ENCODE data around the gene SIGLEC1.

The SIGLEC1 gene

DNA sequence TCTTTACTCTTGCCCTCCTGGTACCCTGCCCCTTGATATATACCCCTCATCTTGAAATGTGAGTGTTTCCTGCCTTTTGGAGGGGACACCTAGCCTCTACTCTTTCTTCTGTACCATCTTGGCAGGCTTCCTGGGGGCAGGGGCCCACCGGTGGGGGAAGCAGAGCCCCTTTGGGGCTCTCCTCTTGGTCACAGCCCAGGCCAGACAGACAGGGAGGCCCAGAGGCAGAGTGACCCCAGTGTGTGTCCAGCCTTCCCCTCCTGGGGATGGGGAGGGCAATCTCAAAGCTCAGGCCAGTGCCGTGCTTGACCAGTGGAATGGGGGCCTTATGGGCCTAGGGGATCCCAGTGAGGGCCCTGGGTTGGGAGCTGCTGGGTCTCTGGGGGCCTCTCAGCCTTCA lies 34.2 kb downstream of the SIGLEC1 start:
- no peak for DNase-seq

DNA sequence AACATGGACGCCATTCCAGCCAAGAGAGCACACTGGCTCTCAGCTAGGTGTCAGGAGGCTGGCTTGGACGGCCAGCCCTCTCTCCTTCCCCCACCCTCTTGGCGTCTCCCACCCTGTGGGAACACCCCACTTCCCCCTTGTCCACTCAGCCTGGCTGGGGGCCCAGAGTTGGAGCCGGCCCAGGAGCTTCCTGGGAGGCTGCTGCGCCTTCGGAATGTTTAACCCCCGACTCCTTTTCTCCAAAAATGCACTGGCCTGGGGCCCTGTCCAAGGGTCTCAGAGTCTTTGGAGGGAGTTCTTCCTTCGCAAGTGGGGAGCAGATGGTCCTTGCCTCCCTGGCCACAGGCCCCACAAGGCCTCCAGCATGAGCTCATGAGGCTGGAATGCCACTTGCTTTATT lies 34.7 kb downstream of the SIGLEC1 start:
- DNase-seq = no peak

DNA sequence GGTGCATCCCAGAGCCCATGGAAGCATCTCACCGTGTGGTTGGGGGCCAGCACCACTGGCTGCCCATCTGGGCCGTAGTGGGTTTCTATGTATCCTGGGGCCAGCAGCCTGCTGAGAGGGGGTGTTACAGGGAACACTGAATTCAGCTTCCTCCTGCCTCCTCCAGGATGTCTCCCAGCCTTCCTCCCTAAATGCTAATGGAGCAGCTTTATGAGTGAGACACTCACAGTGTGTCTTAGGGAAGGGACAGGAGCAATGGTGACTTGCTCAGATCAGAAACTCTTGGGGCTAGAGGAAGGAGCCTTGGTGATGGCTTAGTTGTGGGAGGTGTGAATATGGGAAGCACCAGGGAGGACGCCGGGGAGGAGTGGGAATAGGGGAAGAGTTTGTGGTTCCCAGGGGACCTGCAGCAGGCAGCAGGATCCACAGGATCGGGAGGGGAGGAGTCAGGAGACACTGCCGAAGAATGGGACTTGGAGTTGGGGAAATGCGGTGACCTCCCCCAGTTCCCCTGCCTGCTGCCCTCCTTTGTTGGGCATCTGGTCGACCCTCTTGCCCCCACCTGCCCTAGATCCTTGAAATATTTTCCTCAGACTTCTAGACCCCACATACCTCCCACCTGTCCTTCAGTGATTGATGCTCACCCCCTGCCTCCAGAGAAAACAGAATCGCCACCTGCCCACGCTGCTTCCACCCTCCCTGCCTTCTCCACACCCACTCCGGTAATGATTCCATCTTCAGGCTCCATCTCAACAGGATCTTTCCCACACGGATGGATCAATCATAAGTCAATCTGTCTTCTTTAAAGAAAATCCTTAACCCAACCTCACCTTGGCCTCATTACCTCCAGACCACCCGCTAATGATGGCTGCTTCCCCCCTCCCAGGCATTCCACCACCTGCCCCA lies 37.2 kb downstream of the SIGLEC1 start:
- DNase-seq = no peak

DNA sequence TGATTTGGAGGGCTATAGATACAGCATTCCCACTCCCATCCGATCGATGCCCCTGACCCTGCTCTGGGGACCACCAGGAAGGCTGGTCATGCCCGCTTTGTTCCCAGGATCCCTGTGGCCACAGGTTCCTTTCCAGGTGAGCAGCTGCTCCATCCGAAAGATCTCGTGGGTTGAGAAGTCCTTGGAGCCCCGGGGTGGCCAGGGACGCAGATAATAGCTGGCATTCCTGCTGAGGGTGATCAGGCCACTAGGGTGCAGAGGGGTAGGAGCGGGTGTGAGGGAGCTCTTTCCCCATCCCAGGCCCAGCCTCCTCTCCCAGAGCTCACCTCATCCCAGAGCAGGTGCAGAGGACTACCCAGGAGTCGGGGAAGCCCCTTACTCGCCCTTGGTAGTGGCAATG lies 38.0 kb downstream of the SIGLEC1 start:
- DNase-seq = no peak

DNA sequence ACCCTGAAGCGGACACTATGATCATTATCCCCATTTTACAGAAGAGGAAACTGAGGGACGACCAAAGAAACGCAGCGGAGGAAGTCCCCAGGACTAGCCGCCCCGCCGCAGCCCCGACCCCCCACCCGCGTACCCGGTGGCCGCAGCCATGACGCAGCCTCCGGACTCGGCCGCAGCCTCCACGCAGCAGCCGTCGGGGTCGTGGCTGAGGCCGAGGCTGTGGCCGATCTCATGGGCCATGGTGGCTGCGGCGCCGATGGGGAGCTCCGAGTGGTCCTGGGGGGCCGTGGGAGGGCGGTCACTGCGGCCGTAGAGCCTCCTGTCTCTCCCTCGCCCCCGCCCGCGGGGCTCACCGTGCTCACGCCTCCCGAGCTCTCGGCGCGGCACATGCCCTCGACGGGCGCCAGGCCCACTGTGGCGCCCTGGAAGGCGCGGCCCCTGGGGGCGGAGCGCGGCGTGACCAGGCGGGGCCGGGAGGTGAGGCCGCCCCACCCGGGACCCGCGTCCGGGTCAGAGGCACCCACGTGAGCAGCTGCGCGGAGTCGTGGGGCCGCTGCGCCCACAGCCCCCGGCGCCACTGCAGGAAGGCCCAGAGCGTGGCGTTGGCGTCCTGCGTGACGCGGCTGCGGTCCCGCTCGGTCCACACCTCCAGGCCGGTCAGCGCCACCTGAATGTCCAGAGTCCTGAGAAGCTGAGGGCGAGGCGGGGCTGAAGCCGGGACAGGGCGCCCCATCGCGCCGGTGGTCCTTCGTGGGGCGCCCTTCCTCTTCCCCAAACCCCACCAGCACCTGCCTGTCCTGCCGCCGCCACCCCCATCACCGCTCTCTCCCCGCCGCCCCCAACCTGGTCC lies 39.0 kb downstream of the SIGLEC1 start:
- DNase-seq = no peak

DNA sequence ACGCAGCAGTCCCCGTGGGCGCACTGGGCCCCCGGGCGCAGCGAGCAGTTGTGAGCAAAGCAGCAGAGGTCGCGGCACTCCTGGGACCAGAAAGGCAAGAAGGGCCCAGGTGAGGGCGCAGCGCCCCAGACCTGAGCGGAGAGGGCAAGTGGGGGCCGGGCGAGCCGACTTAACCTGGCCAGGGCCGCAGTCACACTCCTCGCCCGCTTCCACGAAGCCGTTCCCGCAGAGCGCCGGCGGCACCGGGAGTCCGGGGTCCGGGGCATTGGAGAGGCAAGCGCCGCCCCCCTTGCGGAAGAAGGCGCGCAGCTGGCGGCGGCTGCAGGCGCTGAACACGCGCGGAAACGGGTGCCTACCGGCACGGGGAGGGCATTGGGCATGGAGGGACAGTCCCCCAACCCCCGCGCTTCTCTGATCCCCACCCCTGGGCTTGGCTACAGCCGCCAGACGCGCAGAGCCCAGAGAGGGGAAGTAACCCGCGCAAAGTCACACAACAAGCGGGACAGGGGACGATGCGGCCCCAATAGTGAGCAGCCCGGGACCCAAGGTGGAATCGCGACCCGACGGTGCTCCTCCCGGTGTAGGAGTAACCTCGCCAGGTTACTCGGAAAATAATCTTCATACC lies 39.7 kb downstream of the SIGLEC1 start:
- DNase-seq = no peak

DNA sequence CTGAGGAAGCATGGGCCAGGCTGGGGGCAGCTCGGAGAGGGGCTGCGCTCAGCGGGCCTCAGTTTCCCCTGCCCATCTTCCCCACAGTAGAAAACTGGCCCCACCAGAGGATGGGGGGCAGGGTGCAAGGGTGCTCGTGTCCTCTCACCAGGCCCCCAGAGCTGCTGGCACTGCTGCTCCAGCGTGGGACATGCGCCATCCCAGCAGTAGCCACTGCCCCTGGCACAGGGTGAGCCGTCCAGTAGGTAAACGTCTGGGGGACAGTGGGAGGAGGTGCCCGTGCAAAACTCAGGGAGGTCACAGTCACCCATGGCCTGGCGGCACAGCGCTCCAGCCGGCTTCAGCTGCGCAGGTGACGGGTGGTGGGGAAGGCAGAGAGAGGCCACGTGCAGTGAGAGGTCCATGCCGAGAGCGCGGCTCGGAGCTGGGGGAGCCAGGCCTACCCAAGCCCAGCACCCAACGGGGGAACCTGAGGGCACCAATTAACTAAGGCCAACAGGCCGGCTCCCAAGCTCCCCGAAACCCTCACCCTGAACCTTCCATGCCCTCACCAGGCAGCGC lies 40.3 kb downstream of the SIGLEC1 start:
- no peak for DNase-seq

DNA sequence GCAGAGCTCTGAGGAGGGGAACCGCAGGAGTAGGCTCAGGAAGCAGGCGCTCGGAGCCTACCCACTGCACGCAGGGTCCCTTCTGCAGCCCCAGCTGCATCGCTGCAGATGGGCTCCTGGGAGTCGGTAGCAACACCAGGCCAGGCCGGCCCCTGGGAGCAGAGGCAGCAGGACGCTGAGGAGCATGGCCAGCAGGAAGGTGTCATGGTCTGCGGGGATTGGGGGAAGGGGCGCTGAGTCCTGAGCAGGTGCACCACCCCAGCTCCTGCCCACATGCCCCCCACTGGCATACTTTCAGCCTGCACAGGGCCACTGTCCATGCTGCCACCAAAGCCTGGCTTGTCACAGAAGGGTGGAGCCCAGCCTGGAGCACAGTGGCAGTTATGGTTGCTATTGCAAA lies 41.5 kb downstream of the SIGLEC1 start:
- DNase-seq = no peak

DNA sequence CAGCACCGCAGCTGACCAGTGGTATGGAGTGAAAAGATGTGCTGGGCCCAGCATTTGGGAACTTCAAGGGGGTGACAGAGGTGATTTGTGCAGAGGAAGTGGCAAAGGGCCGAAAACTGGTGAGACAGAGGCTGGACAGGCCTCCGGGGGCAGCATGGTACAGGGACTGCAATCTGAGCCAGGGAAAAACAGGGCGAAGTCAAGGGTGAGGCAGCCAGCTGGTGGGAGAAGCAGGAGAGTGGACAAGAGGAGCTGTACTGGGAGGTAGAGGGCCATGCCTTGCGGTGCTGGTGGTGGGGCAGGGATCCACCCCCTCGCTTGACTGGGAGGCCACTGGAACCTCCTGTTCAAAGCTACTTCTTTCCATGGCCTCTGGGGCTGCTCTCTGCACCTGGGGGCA lies 41.9 kb downstream of the SIGLEC1 start:
- no peak for DNase-seq

DNA sequence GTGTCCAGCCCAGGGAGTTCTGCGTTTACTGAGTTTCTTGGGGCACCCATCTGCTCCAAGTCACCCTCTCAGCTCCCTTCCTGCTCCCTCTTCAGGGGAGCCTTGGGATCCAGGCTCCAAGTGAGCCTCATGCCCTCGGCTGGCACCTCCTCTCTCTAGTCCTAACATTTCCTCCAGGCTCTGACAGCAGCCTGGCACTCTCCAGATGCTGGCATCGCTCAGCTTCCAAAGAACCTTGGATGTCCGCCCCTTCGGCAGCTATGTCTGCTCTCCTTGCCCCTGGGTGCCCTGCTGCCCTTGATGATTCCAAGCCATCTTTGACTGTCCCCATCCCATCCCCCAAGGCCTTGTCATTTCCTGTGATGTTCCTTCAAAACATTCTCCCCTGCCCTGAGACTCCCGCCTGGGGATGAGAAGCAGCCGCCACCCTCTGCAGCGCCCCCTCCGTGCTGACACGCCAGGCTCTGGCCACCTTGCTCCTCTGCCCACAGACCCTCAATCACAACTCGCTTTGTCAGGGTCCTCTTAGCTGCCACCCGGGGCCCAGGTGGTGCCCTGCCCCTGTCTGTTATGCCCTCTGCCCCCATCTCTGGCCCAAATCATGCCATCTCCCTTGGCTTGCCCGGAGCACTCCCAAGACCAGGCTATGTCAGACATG lies 42.6 kb downstream of the SIGLEC1 start:
- DNase-seq = no peak

DNA sequence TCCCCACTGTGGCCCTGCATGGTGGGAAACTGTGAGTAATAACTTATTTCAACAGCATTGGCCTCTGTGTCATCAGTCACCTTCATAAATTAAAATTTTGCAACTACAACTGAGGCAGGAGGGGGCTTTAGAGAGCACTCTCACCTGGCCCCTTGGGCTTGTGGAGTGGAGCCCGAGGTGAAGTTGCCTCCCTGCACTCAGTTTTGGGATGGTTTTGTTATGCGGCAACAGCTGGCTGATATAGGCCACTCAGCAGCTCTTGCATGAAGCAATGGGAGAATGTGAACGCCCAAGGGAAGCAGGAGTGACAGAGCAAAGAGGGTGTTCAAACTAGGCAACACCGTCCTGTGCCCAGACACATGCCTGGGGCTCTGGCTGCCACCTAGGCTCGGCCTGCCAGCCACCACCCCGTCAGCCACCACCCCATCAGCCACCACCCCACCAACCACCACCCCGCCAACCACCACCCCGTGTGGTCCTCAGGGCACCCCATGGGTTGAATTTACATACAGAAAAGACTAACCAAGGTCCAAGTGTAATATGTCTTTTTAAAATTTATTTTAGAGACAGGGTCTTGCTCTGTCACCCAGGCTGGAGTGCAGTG lies 44.9 kb downstream of the SIGLEC1 start:
- no peak for DNase-seq

DNA sequence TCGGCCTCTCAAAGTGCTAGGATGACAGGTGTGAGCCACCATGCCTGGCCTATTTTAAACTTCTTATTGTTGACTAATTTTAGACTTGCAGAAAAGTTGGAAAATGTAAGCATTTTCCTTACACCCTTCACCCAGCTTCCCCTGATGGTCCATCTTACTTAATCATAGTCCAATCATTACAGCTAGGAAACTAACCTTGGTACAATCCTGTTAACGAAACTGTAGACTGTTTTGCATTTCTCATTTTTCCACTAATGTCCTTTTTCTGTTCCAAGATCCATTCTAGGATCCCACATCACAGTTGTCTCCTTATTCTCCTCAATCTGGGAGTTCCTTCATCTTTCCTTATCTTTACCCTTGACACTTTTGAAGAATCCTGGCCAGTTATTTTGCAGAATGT lies 48.5 kb downstream of the SIGLEC1 start:
- no peak for DNase-seq

DNA sequence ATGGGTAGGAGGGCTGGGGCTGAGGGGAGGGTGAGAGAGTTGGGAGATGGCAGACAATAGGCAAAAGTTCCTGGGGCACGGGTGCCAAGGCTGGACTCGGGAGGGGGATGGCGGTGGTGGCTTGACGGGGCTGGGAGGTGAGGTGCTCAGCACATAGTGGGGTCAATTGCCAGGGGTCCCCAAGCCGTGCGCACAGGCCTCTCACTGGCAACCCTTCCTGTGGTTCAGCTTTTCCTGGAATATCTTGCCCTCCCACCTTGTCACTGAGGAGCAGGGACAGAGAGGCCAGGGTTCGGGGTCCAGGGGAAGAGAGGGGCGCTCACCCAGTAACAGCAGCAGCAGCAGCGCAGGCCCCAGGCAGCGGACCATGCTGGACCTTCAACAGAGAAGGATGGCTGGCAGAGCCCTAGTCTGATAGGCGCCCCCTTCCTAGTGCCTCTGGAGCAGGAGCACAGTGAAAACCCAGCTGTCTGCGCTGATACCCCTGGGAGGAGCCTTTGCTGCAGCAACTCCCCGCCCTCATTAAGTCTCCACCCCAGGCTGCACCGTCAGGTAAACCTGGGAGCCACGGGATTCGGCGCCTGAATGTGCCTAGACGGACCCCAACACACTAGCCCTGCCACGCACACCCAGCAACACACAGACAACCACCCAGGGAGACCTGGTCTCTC lies 49.2 kb downstream of the SIGLEC1 start, which contains the start of gene GFRA4:
GFRA4 (minus strand) TSS at position 369 of the 671 bp plus-strand sequence; CDS start at position 369, 0 bp downstream.
- DNase-seq = no peak

Measured in CD4-positive, alpha-beta T cell treated with Interleukin-12 subunit alpha and Interleukin-12 subunit beta, for 1 hour (primary cell).